Stimulated activated CD8-positive, alpha-beta memory T cell treated with anti-CD3 and anti-CD28 coated beads, Interleukin-12 subunit alpha, Interleukin-12 subunit beta, amount 100 ng/mL, for 24 hours (primary cell): Measurements from ENCODE around the gene ADAMTS12.

Experiments
- DNase-seq: peaks from one replicate; pipeline ENCODE4 v3.0.0-alpha.2; 2020; ENCODE audit errors: extremely low read depth

Gene ADAMTS12

GRCh38 chr5:33713136-33713765, 178.5 kb downstream of the ADAMTS12 start:
- no peak for DNase-seq

- DNase-seq, result no peak
Observed at GRCh38 chr5:33712664-33713063, 179.1 kb downstream of the ADAMTS12 start.

DNA sequence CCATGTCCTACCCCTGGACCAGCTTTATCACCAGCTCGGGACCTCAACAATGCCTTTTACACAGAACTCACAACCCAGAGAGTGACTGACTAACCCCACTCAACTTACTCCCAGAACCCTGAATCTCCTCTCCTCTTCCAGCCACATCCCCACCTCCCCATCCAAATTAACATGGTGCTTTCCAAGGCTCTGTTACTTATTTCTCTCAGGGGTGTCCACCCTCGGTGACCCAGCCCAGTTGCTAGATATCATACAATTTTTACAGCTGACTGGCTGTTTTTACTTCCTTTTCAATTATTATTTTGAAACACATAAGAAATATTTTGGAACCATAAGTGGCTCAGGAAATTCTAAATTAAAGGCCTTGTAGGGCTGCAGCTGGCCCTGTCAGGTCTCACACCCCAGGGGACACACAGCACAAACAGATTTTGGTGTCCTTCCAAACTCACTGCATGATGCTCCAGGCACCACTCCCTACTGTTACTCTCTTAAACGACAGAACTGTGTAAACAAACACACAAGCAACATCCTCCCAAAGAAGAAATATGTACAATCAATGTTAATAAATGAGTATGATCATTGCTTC, 180.6 kb downstream of the ADAMTS12 start:
- no peak for DNase-seq

DNA sequence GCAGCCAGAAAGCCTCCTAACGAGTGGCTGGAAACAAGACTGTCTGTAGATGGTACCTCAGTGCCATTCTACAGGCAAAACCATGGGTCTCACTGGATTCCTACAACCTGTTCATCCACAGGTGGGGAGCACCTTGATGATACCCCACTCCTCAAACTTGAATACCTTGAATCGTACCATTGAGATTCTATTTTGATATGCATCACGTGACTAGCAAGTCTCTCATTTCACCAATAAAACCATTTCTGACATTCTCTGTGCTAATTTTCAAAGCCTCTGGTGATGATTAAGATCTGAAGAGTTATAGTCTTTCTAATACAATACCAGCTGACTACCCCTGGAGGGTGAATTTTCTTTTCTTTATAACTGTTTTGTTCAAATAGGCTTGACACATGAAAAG, 188.9 kb downstream of the ADAMTS12 start:
- no peak for DNase-seq

DNA sequence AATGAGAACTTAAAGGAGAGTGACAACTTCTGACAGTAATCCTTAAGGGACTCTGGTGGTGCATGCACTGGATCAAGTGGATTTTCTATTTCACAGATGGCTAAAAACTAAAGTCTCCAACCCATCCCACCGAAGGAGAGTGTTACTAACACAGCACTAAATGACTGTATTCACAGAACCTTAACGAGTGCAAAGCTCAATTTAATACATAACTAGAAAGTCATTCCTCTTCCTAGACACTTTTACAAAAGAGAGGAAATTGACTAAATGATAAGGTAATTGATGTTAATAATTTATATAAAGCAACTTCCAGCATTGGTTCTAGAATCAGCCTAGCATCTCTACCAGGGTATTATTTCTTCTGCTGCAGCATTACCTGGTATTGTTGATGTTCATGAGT, 189.8 kb downstream of the ADAMTS12 start:
- no peak for DNase-seq

- DNase-seq, result no peak
Observed at GRCh38 chr5:33701251-33701650, 190.5 kb downstream of the ADAMTS12 start.

- DNase-seq, result no peak
Observed at GRCh38 chr5:33696411-33696810, 195.4 kb downstream of the ADAMTS12 start.

- no peak for DNase-seq
Observed at GRCh38 chr5:33692980-33693379, 198.8 kb downstream of the ADAMTS12 start.

- DNase-seq, result no peak
Observed at GRCh38 chr5:33691856-33692255, 199.9 kb downstream of the ADAMTS12 start.

DNA sequence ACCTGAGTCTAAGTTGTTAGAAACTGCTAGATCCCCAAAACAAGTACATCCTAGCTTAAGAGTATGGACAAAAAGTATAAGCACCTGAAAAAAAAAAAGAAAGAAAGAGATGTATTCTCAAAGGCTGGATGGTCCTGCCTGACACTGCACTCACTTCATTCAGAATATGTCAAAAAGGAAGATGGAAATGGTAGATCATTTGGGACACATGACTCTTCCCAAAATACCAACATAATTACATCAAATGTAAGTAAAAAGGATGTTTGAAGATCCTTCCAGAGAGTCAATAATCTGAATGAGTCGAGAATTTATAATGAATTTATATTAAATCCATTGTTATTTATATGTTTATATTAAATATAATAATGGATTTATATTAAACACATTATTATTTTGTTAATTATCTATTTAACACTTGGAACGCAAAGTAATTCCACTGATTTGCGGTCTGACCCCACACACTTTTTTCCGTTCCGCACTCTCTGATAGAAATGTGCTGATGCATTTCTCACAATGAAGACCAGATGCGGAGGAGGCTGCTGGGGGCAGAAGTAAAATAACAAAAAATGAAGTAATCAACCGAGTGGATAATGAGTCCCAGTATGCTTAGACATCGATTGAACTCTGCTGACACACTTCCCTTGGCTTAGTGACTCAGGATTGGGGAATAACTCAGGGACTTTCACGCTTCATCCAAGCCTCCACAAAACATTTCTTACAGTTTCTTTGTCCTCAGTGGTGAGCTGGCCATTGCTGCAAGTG, 201.2 kb downstream of the ADAMTS12 start:
- no peak for DNase-seq

DNA sequence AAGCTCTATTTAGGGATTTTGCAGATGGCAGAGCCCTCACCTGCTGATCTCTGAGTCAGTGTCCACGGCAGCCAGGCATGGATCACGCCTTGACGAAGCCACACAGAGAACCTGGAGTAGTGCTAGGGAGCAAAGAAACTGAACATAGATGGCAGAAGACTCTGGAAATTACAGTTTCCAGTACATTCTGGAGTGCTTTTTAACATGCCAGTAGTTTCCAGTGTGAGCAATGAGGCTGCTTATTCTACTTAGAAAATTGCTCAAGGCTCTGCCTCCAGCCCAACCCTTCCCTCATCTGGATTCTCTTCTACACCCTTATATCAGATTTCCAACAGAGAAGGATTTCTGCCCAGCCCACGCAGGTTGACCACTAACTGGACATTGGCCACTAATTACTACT, 203.3 kb downstream of the ADAMTS12 start:
- DNase-seq, result no peak

GRCh38 chr5:33688066-33688465, 203.7 kb downstream of the ADAMTS12 start:
- no peak for DNase-seq

DNA sequence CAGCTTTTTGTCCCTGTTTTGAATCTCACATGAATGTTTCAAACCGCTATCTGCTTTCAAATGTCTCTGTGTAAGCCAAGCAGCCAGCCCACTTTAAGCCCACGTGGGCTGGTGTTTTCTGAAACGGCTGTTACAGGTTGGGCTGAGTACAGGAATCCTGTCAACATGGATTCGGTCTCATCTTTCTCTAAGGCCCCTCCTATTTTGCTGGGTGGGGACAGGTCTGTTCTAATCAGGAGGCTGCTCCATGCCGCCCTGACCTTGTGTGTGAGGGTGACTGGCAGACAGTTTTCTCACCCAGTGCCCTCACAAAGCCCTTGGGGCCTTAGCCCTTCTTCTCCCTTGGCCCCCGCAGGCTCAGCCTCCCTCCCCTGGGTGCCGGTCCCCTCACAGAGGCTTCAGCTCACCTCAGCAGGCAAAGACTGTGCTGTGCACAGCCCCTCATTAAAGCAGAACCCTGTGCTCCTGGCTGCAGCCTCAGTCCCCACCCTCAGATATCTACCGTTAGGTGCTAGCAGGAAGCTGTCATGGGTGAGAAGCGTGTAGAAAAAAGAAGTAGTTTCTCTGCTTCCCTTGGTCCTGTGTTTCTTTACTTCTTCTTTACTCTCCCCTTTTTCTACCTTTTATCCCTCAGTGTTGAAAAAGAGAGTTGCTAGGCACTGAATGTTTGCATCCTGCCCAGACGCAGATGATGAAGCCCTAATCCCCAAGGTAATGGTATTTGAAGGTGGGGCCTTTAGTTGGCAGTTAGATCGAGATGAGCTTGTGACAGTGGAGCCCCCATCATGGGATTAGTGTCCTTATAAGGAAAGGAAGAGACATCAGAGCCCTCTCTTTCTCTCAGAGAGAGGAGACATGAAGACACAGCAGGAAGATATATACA, 205.7 kb downstream of the ADAMTS12 start:
- DNase-seq, result no peak

DNA sequence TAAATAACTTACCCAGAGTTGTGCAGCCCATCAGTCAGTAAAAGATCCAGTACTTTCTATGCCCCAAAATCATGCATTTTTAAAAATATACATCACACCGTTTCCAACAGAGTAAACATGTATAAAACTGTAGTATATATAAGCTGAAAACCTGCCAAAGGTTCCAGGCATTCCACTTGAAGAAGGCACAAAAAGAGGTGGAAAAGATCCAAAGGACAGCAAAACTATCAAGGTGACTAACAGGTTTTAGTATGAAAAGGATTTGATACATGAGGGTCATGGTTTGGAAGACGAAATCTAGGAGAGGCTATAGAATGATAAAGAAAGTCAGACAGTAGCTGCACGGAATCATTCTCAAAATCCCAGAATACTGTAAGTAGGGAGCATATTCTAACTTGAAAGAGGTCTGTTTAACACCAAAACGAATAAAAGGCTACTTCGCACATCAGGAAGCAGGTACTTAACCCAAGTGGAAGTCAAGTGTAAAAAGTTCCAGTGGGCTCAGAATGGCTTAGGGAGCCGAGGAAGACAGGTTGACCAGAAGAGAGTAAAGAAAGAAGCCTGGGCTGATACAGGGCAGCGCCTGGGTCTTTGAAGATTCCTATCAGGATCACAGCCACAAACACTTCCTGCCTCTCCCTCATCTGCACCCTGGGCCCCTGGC, 207.2 kb downstream of the ADAMTS12 start:
- DNase-seq, result no peak

GRCh38 chr5:33679791-33680190, 212.0 kb downstream of the ADAMTS12 start:
- no peak for DNase-seq

GRCh38 chr5:33675958-33676464, 215.8 kb downstream of the ADAMTS12 start:
- DNase-seq, result no peak

DNA sequence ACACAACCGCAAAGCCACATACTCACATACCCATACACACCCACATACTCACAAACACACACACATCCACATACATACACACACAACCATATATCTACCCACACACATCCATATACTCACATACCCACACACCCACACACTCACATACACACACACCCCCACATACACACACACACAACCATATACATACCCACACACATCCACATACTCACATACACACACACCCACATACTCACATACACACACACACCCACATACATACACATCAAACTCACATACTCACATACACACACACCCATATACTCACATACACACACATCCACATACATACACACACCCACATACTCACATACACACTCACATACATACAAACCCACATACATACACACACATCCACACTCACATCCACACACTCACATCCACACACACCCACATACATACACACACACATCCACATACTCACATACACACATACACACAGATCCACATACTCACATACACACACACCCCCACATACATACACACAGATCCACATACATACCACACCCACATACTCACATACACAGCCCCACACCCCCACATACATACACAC, 220.0 kb downstream of the ADAMTS12 start:
- no peak for DNase-seq

- no peak for DNase-seq
Observed at GRCh38 chr5:33662722-33663427, 228.9 kb downstream of the ADAMTS12 start.

- no peak for DNase-seq
Observed at GRCh38 chr5:33659526-33660169, 232.1 kb downstream of the ADAMTS12 start.
